Astrocyte (in vitro differentiated cells and primary cell): ENCODE data around the gene ZNF430. TPM values are rescaled to one million over a fixed set of nuclear protein-coding genes. Genes with fewer than 3 reads are reported as not detected.

Experiments
- DNase-seq: peaks from one replicate; pipeline ENCODE4 v3.0.0-alpha.2; 2010; ENCODE audit warnings: low read depth
- FAIRE-seq: peaks from 2 replicates; lab custom pipeline; 2011; peaks lifted over from hg19 to GRCh38; lab: Jason Lieb, UNC
- H2AFZ ChIP-seq: 2 replicates; pipeline ENCODE4 v1.6.0; 2012; ENCODE audit warnings: low read depth, low read length, inconsistent platforms
- H3K27ac ChIP-seq: 2 replicates; pipeline ENCODE4 v1.5.1; 2011; ENCODE audit warnings: low read depth, low read length, inconsistent platforms
- H3K27me3 ChIP-seq: 2 replicates; pipeline ENCODE4 v1.6.0; 2011; ENCODE audit warnings: low read length, inconsistent platforms; ENCODE audit not compliant: insufficient read depth
- H3K36me3 ChIP-seq: 2 replicates; pipeline ENCODE4 v1.5.1; 2011; ENCODE audit warnings: low read length, inconsistent platforms; ENCODE audit not compliant: insufficient read depth
- H3K4me1 ChIP-seq: 2 replicates; pipeline ENCODE4 v1.5.1; 2011; ENCODE audit warnings: low read length, inconsistent platforms; ENCODE audit not compliant: insufficient read depth
- H3K4me2 ChIP-seq: 2 replicates; pipeline ENCODE4 v1.6.0; 2012; ENCODE audit warnings: low read length, inconsistent platforms
- H3K4me3 ChIP-seq: 2 replicates; pipeline ENCODE4 v1.5.1; 2011; ENCODE audit warnings: low read depth, mild to moderate bottlenecking, low read length, inconsistent platforms; ENCODE audit not compliant: insufficient read depth
- H3K79me2 ChIP-seq: 2 replicates; pipeline ENCODE4 v1.6.0; 2012; ENCODE audit warnings: mild to moderate bottlenecking, low read length, inconsistent platforms; ENCODE audit not compliant: insufficient read depth
- H3K9ac ChIP-seq: 2 replicates; pipeline ENCODE4 v1.6.0; 2012; ENCODE audit warnings: mild to moderate bottlenecking, low read length, inconsistent platforms
- H3K9me3 ChIP-seq: 2 replicates; pipeline ENCODE4 v1.5.1; 2012; ENCODE audit warnings: low read depth, mild to moderate bottlenecking, low read length, inconsistent platforms; ENCODE audit not compliant: insufficient read depth
- H4K20me1 ChIP-seq: 2 replicates; pipeline ENCODE4 v1.6.0; 2012; ENCODE audit warnings: low read length, inconsistent platforms; ENCODE audit not compliant: insufficient read depth
- H3K27ac Mint-ChIP-seq: one replicate; pipeline ENCODE4 v1.8.0; 2021; ENCODE audit warnings: mild to moderate bottlenecking, mixed read lengths; ENCODE audit not compliant: unreplicated experiment
- H3K27me3 Mint-ChIP-seq: one replicate; pipeline ENCODE4 v1.8.0; 2021; ENCODE audit warnings: low read depth, mixed read lengths; ENCODE audit not compliant: unreplicated experiment
- H3K36me3 Mint-ChIP-seq: one replicate; pipeline ENCODE4 v1.8.0; 2021; ENCODE audit warnings: low read depth, mixed read lengths; ENCODE audit not compliant: unreplicated experiment
- H3K4me1 Mint-ChIP-seq: one replicate; pipeline ENCODE4 v1.8.0; 2021; ENCODE audit warnings: low read depth, mixed read lengths; ENCODE audit not compliant: unreplicated experiment
- H3K4me3 Mint-ChIP-seq: one replicate; pipeline ENCODE4 v1.8.0; 2021; ENCODE audit warnings: mild to moderate bottlenecking, moderate library complexity, mixed read lengths; ENCODE audit not compliant: unreplicated experiment
- H3K9me3 Mint-ChIP-seq: one replicate; pipeline ENCODE4 v1.8.0; 2021; ENCODE audit warnings: mild to moderate bottlenecking, mixed read lengths; ENCODE audit not compliant: unreplicated experiment
- CTCF ChIP-seq: IDR thresholded peaks from 2 replicates; pipeline ENCODE4 v1.5.1; 2011; ENCODE audit warnings: low read depth, mild to moderate bottlenecking, inconsistent platforms, low read length, moderate library complexity; ENCODE audit not compliant: insufficient read depth
- EZH2 ChIP-seq: IDR thresholded peaks from 2 replicates; pipeline ENCODE4 v1.6.1; 2012; ENCODE audit warnings: mild to moderate bottlenecking, low read length, inconsistent platforms; ENCODE audit not compliant: insufficient read depth
- total RNA-seq: library from RNA; stranded (reverse); gene quantifications from 2 replicates; pipeline ENCODE4 v1.2.1, GENCODE V29; 2021

ZNF430 gene
- total RNA-seq, 1 donor from 2014 or later = 15.4 TPM

GRCh38 chr19:21022996-21023395, 2.5 kb downstream of the ZNF430 start:
- TF ChIP-seq CTCF = no peak
- TF ChIP-seq EZH2 = no peak
- H3K9ac ChIP-seq = peak overlapping the region; percentile 5
- H4K20me1 ChIP-seq = peaks cover 3% of the 10 kb centered on the region
- no peak overlapping the region for H2AFZ ChIP-seq
- H3K27ac ChIP-seq = peak overlapping the region; percentile 24
- Mint-ChIP-seq H3K4me1 (peaks cover 40% of the 10 kb centered on the region), H3K27me3 (no peaks in the 10 kb centered on the region), H3K36me3 (peaks cover 22% of the 10 kb centered on the region), H3K27ac (peak overlapping the region; percentile 96), H3K4me3 (peak overlapping the region; percentile 100), H3K9me3 (no peaks in the 10 kb centered on the region)
- H3K4me1 ChIP-seq = peaks cover 10% of the 10 kb centered on the region
- FAIRE-seq (peak; percentile 52), DNase-seq (peak; percentile 80)
- H3K36me3 ChIP-seq = peaks cover 3% of the 10 kb centered on the region
- H3K79me2 ChIP-seq = peaks cover 62% of the 10 kb centered on the region
- peak overlapping the region; percentile 14 for H3K4me3 ChIP-seq
- H3K27me3 ChIP-seq = no peaks in the 10 kb centered on the region
- peaks cover 2% of the 10 kb centered on the region for H3K9me3 ChIP-seq
- peak overlapping the region; percentile 71 for H3K4me2 ChIP-seq

- Mint-ChIP-seq H3K27me3 (no peaks in the 10 kb centered on the region), H3K27ac (peak overlapping the region; percentile 96), H3K4me1 (peaks cover 46% of the 10 kb centered on the region), H3K4me3 (peak overlapping the region; percentile 67), H3K9me3 (no peaks in the 10 kb centered on the region), H3K36me3 (peaks cover 24% of the 10 kb centered on the region)
- FAIRE-seq = no peak
- Histone ChIP-seq H3K79me2 (peaks cover 69% of the 10 kb centered on the region), H3K27me3 (no peaks in the 10 kb centered on the region), H4K20me1 (peaks cover 12% of the 10 kb centered on the region), H2AFZ (no peak overlapping the region), H3K4me2 (peak overlapping the region; percentile 29), H3K4me1 (peaks cover 14% of the 10 kb centered on the region), H3K4me3 (no peak overlapping the region), H3K9ac (no peak overlapping the region), H3K9me3 (peaks cover 2% of the 10 kb centered on the region), H3K27ac (no peak overlapping the region), H3K36me3 (peaks cover 3% of the 10 kb centered on the region)
- peak; percentile 51 for DNase-seq
- no peak for TF ChIP-seq CTCF
- TF ChIP-seq EZH2 = no peak
Observed at GRCh38 chr19:21023901-21024300, 3.4 kb downstream of the ZNF430 start.

GRCh38 chr19:21028969-21029268, 8.5 kb downstream of the ZNF430 start:
- Histone ChIP-seq H2AFZ (no peak overlapping the region), H3K9me3 (peaks cover 2% of the 10 kb centered on the region), H3K27me3 (no peaks in the 10 kb centered on the region), H3K4me3 (no peak overlapping the region), H3K4me2 (no peak overlapping the region), H3K79me2 (peaks cover 80% of the 10 kb centered on the region), H3K4me1 (peaks cover 6% of the 10 kb centered on the region), H4K20me1 (peaks cover 20% of the 10 kb centered on the region), H3K9ac (no peak overlapping the region), H3K36me3 (peaks cover 4% of the 10 kb centered on the region), H3K27ac (no peak overlapping the region)
- peak overlapping the region; percentile 45 for H3K4me3 Mint-ChIP-seq
- peak overlapping the region; percentile 62 for H3K27ac Mint-ChIP-seq
- H3K27me3 Mint-ChIP-seq = no peaks in the 10 kb centered on the region
- DNase-seq (no peak), FAIRE-seq (no peak)
- TF ChIP-seq CTCF (no peak), EZH2 (no peak)
- H3K36me3 Mint-ChIP-seq = peaks cover 34% of the 10 kb centered on the region
- H3K9me3 Mint-ChIP-seq = no peaks in the 10 kb centered on the region
- H3K4me1 Mint-ChIP-seq = peaks cover 25% of the 10 kb centered on the region
